ENCODE results near the gene EHD1. TPM values are rescaled to one million over a fixed set of nuclear protein-coding genes. Genes with fewer than 3 reads are reported as not detected.

The EHD1 gene
- total RNA-seq, 1 donor from 2014 or later = 19.8 TPM

GRCh38 chr11:64905516-64906313 lies 27.3 kb upstream of the EHD1 start:
- H3K27me3 Mint-ChIP-seq (ENCODE audit: insufficient read depth, low read depth) = peaks cover 6% of the 10 kb centered on the region
- Histone ChIP-seq H3K4me1 (no peaks in the 10 kb centered on the region), H3F3A (ENCODE audit: low read depth) (no peaks in the 10 kb centered on the region), H3K4me3 (no peak overlapping the region), H3K27me3 (no peaks in the 10 kb centered on the region), H2AFZ (replicated peaks) (no peak overlapping the region), H4K20me1 (ENCODE audit: low read depth) (no peaks in the 10 kb centered on the region), H3K36me3 (no peaks in the 10 kb centered on the region), H3K79me2 (ENCODE audit: low read depth) (no peaks in the 10 kb centered on the region), H3K4me2 (no peak overlapping the region), H3K27ac (no peak overlapping the region), H3K9me3 (ENCODE audit: low read depth) (no peaks in the 10 kb centered on the region), H3K9ac (no peak overlapping the region)
- no peak overlapping the region for H3K27ac Mint-ChIP-seq
- H3K36me3 Mint-ChIP-seq = peaks cover 9% of the 10 kb centered on the region
- no peaks in the 10 kb centered on the region for H3K9me3 Mint-ChIP-seq
- DNase-seq (ENCODE audit: low spot score) = no peak
- H3K4me1 Mint-ChIP-seq = no peaks in the 10 kb centered on the region
- no peak for TF ChIP-seq EZH2phosphoT487 (IDR thresholded peaks at IDR 0.05)
- TF ChIP-seq CTCF (IDR thresholded peaks at IDR 0.05) = no peak
- no peak for TF ChIP-seq EZH2 (IDR thresholded peaks at IDR 0.05)
- no peak overlapping the region for H3K4me3 Mint-ChIP-seq

DNA sequence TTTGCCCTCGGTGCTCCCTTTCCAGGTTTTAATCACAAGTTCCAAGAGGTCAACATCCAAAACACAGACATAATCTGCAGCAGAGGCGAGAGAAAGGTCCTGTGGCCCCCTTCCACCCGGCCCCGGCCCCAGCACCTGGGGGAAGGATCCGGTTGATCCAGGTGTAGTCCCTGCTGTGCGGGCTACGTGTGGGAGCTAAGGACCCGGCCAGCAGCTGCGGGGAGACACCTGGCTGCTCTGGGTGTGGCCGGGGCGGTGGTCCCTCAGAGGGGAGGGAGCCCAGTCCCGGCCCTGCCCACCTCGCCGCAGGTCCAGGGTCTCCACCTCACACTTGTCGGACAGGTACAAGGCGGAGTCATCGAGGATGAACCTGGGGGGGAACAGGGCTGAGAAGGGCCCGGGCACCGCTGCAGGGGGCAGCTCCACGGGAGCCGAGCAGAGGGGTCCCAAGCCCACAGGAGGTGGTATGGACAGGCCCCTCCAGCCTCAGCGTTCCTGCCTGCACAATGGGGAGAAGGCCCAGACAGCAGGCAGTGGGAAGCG lies 24.9 kb upstream of the EHD1 start:
- H3K27me3 ChIP-seq = no peaks in the 10 kb centered on the region
- no peaks in the 10 kb centered on the region for H3K79me2 ChIP-seq (ENCODE audit: low read depth)
- H3K36me3 ChIP-seq = no peaks in the 10 kb centered on the region
- peaks cover 11% of the 10 kb centered on the region for H3K27me3 Mint-ChIP-seq (ENCODE audit: insufficient read depth, low read depth)
- no peaks in the 10 kb centered on the region for H3F3A ChIP-seq (ENCODE audit: low read depth)
- no peak overlapping the region for H3K27ac ChIP-seq
- no peak overlapping the region for H3K9ac ChIP-seq
- TF ChIP-seq EZH2 (IDR thresholded peaks at IDR 0.05) (no peak), EZH2phosphoT487 (IDR thresholded peaks at IDR 0.05) (no peak), CTCF (IDR thresholded peaks at IDR 0.05) (no peak)
- H3K4me3 ChIP-seq = no peak overlapping the region
- no peaks in the 10 kb centered on the region for H4K20me1 ChIP-seq (ENCODE audit: low read depth)
- H2AFZ ChIP-seq (replicated peaks) = no peak overlapping the region
- no peak overlapping the region for H3K4me2 ChIP-seq
- H3K36me3 Mint-ChIP-seq = peaks cover 9% of the 10 kb centered on the region
- no peaks in the 10 kb centered on the region for H3K4me1 Mint-ChIP-seq
- no peak overlapping the region for H3K4me3 Mint-ChIP-seq
- H3K9me3 Mint-ChIP-seq = no peaks in the 10 kb centered on the region
- no peaks in the 10 kb centered on the region for H3K4me1 ChIP-seq
- H3K9me3 ChIP-seq (ENCODE audit: low read depth) = no peaks in the 10 kb centered on the region
- DNase-seq (ENCODE audit: low spot score) = no peak
- no peak overlapping the region for H3K27ac Mint-ChIP-seq

DNA sequence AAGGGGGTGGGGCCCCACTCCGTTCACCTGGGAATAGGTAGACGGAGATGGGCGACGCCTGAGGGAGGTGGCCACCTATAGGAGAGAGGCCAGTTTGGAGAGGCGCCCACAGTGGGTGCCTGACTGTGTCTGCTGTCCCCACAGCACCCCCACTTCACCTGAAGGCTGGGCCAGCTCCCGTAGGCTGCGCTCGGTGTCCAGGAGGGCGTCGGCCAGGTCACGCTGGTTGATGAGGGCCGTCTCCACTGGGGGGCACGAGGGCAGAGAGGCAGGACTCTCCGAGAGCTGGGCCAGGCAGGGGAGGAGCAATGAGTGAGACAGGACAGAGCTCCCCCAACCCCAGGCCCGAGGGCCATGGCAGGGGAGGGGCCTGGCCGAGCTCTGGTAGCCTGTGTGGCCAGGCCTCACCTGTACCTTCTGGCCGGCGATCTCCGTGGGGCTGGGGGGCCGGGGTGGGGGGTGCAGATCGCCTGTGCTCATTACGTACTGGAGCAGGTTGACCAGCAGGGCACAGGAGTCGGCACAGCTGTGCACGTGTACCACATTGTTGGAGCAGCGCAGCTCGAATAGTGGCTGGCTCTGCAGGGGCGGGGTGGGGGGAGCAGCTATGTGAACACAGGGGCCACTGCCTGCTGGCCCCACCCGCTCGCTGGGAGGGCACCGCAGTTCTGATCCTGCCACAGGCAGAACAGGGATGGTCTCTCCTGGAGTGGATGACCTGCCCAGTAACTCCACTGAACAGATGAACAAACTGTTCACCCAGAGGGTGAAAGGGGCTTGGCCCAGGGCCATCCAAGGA lies 23.9 kb upstream of the EHD1 start:
- no peak overlapping the region for H2AFZ ChIP-seq (replicated peaks)
- no peak for TF ChIP-seq EZH2 (IDR thresholded peaks at IDR 0.05)
- Mint-ChIP-seq H3K9me3 (no peaks in the 10 kb centered on the region), H3K27me3 (ENCODE audit: insufficient read depth, low read depth) (peaks cover 8% of the 10 kb centered on the region), H3K36me3 (peaks cover 9% of the 10 kb centered on the region), H3K27ac (no peak overlapping the region), H3K4me3 (no peak overlapping the region), H3K4me1 (no peaks in the 10 kb centered on the region)
- H3K4me3 ChIP-seq = no peak overlapping the region
- no peak overlapping the region for H3K9ac ChIP-seq
- H3K27me3 ChIP-seq = no peaks in the 10 kb centered on the region
- no peaks in the 10 kb centered on the region for H3K79me2 ChIP-seq (ENCODE audit: low read depth)
- no peak overlapping the region for H3K4me2 ChIP-seq
- no peaks in the 10 kb centered on the region for H4K20me1 ChIP-seq (ENCODE audit: low read depth)
- H3K27ac ChIP-seq = no peak overlapping the region
- H3F3A ChIP-seq (ENCODE audit: low read depth) = no peaks in the 10 kb centered on the region
- no peak for DNase-seq (ENCODE audit: low spot score)
- H3K36me3 ChIP-seq = no peaks in the 10 kb centered on the region
- no peaks in the 10 kb centered on the region for H3K4me1 ChIP-seq
- no peaks in the 10 kb centered on the region for H3K9me3 ChIP-seq (ENCODE audit: low read depth)

Measured in neural progenitor cell (in vitro differentiated cells).